Measurements from ENCODE around the gene WDR7. TPM values are rescaled to one million over a fixed set of nuclear protein-coding genes. Genes with fewer than 3 reads are reported as not detected.
A peak's percentile ranks its signal among the peaks of the same experiment; 100 is the strongest.

WDR7 gene
- total RNA-seq, 2 experiments from 2014 or later, result 35.9 to 43.3 TPM

GRCh38 chr18:57077005-57077765 is 426.0 kb downstream of the WDR7 start:
- ATAC-seq (no peak), DNase-seq (no peak)
- Mint-ChIP-seq H3K36me3 (peaks cover 3% of the 10 kb centered on the region), H3K4me3 (no peak overlapping the region), H3K4me1 (peaks cover 31% of the 10 kb centered on the region), H3K27me3 (peaks cover 51% of the 10 kb centered on the region), H3K9me3 (ENCODE audit: low read depth) (no peaks in the 10 kb centered on the region), H3K27ac (peak overlapping the region; percentile 73)
- CTCF ChIA-PET, result no interaction called here

- Mint-ChIP-seq H3K27me3 (peaks cover 54% of the 10 kb centered on the region), H3K4me3 (no peak overlapping the region), H3K9me3 (ENCODE audit: low read depth) (no peaks in the 10 kb centered on the region), H3K27ac (peak overlapping the region; percentile 73), H3K4me1 (peaks cover 31% of the 10 kb centered on the region), H3K36me3 (peaks cover 6% of the 10 kb centered on the region)
- peak; percentile 81 for ATAC-seq
- CTCF ChIA-PET, result no interaction called here
- peak; percentile 85 for DNase-seq
These were observed 426.8 kb downstream of the WDR7 start for GRCh38 chr18:57077786-57078552.

- CTCF ChIA-PET, result no interaction called here
- Mint-ChIP-seq H3K9me3 (ENCODE audit: low read depth) (no peaks in the 10 kb centered on the region), H3K4me3 (no peak overlapping the region), H3K27me3 (peaks cover 54% of the 10 kb centered on the region), H3K4me1 (peaks cover 31% of the 10 kb centered on the region), H3K27ac (no peak overlapping the region), H3K36me3 (peaks cover 6% of the 10 kb centered on the region)
- DNase-seq, result no peak
- ATAC-seq, result no peak
These were observed 427.5 kb downstream of the WDR7 start for GRCh38 chr18:57078614-57079013.

GRCh38 chr18:57080479-57080878 is 429.3 kb downstream of the WDR7 start:
- Mint-ChIP-seq H3K4me1 (peaks cover 44% of the 10 kb centered on the region), H3K9me3 (ENCODE audit: low read depth) (no peaks in the 10 kb centered on the region)

GRCh38 chr18:57081899-57082298 is 430.7 kb downstream of the WDR7 start:
- no peak overlapping the region for H3K4me3 Mint-ChIP-seq
- H3K4me1 Mint-ChIP-seq, result peaks cover 43% of the 10 kb centered on the region
- CTCF ChIA-PET, result no interaction called here
- ATAC-seq, result no peak
- peaks cover 38% of the 10 kb centered on the region for H3K27me3 Mint-ChIP-seq
- H3K9me3 Mint-ChIP-seq (ENCODE audit: low read depth), result no peaks in the 10 kb centered on the region
- no peak for DNase-seq
- H3K36me3 Mint-ChIP-seq, result peaks cover 8% of the 10 kb centered on the region
- no peak overlapping the region for H3K27ac Mint-ChIP-seq

More at GRCh38 chr18:57080479-57080878, 429.3 kb downstream of the WDR7 start:
- peaks cover 8% of the 10 kb centered on the region for H3K36me3 Mint-ChIP-seq
- CTCF ChIA-PET, result interaction anchor here (0.6 kb wide), 1 partner anchor 1806 kb away, joined by 4 read pairs; no protein-coding TSS in a partner anchor
- no peak overlapping the region for H3K27ac Mint-ChIP-seq
- H3K4me3 Mint-ChIP-seq, result no peak overlapping the region
- no peak for DNase-seq
- H3K27me3 Mint-ChIP-seq, result peaks cover 48% of the 10 kb centered on the region
- no peak for ATAC-seq

- no peak overlapping the region for H3K4me3 Mint-ChIP-seq
- H3K27me3 Mint-ChIP-seq, result peaks cover 46% of the 10 kb centered on the region
- H3K4me1 Mint-ChIP-seq, result peaks cover 29% of the 10 kb centered on the region
- H3K27ac Mint-ChIP-seq, result no peak overlapping the region
- peaks cover 8% of the 10 kb centered on the region for H3K36me3 Mint-ChIP-seq
- no peaks in the 10 kb centered on the region for H3K9me3 Mint-ChIP-seq (ENCODE audit: low read depth)
- CTCF ChIA-PET, result no interaction called here
- DNase-seq (no peak), ATAC-seq (no peak)
These were observed 432.3 kb downstream of the WDR7 start for GRCh38 chr18:57083485-57083884.

GRCh38 chr18:57084331-57085271 is 433.4 kb downstream of the WDR7 start:
- peaks cover 43% of the 10 kb centered on the region for H3K27me3 Mint-ChIP-seq
- ATAC-seq, result peak; percentile 75
- CTCF ChIA-PET, result no interaction called here
- no peak for DNase-seq
- H3K27ac Mint-ChIP-seq, result peak overlapping the region; percentile 80
- no peaks in the 10 kb centered on the region for H3K9me3 Mint-ChIP-seq (ENCODE audit: low read depth)
- H3K4me1 Mint-ChIP-seq, result peaks cover 20% of the 10 kb centered on the region
- H3K4me3 Mint-ChIP-seq, result peak overlapping the region; percentile 64
- peaks cover 8% of the 10 kb centered on the region for H3K36me3 Mint-ChIP-seq

GRCh38 chr18:57085371-57085770 is 434.2 kb downstream of the WDR7 start:
- CTCF ChIA-PET, result no interaction called here
- H3K36me3 Mint-ChIP-seq, result peaks cover 8% of the 10 kb centered on the region
- no peak overlapping the region for H3K4me3 Mint-ChIP-seq
- peak overlapping the region; percentile 80 for H3K27ac Mint-ChIP-seq
- H3K9me3 Mint-ChIP-seq (ENCODE audit: low read depth), result no peaks in the 10 kb centered on the region
- peaks cover 35% of the 10 kb centered on the region for H3K27me3 Mint-ChIP-seq
- no peak for ATAC-seq
- peaks cover 23% of the 10 kb centered on the region for H3K4me1 Mint-ChIP-seq
- DNase-seq, result no peak

- DNase-seq (no peak), ATAC-seq (no peak)
- H3K27ac Mint-ChIP-seq, result no peak overlapping the region
- peaks cover 8% of the 10 kb centered on the region for H3K36me3 Mint-ChIP-seq
- CTCF ChIA-PET, result no interaction called here
- H3K9me3 Mint-ChIP-seq (ENCODE audit: low read depth), result no peaks in the 10 kb centered on the region
- H3K4me1 Mint-ChIP-seq, result peaks cover 23% of the 10 kb centered on the region
- H3K4me3 Mint-ChIP-seq, result no peak overlapping the region
- peaks cover 32% of the 10 kb centered on the region for H3K27me3 Mint-ChIP-seq
These were observed 435.0 kb downstream of the WDR7 start for GRCh38 chr18:57086163-57086562.

Other genes starting within 250 kb of the WDR7 start
- gene TXNL1, start 12.8 kb upstream of the WDR7 start, total RNA-seq, result 10 to 100 TPM; 42.5 to 61.2 TPM